Hematopoietic multipotent progenitor cell treated with erythropoietin and hydrocortisone succinate and interleukin-3 and kit ligand, for 4 days (in vitro differentiated cells): ENCODE data around the gene SGK2.

ENCODE experiments used
- DNase-seq: peaks from one replicate; pipeline ENCODE4 v3.0.0-alpha.2; 2015

SGK2 gene

DNA sequence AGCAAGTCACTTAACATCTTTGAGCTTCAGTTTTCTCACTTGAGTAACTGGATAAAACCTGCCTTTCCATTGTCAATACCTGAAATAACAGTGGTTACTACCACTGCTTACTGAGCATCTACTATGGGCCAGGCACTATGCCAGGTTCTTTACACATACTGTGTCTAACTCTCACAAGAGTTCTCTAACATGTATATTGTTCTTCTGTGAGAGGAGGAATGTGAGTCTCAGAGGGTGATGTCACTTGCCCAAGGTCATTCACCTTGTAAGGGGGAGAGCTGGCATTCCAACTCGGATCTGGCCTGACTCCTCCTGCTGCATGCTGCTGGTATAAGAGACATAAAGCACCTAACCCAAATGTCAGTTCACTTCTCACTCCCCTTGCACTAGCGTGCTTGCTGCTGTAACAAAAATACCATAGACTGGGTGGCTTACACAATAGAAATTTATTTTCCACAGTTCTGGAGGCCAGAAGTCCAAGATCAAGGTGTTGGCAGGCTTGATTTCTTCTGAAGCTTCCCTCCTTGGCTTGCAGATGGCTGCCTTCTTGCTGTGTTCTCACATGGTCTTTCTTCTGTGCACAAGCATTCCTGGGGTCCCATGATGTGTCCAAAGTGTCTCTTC, 21.9 kb upstream of the SGK2 start:
- DNase-seq, result no peak

- DNase-seq, result peak; percentile 64
Observed at GRCh38 chr20:43537921-43538877, 20.6 kb upstream of the SGK2 start.

- no peak for DNase-seq
Observed at GRCh38 chr20:43538878-43539700, 19.7 kb upstream of the SGK2 start.

GRCh38 chr20:43539975-43540672, 18.7 kb upstream of the SGK2 start:
- DNase-seq, result no peak

- no peak for DNase-seq
Observed at GRCh38 chr20:43540673-43541060, 18.2 kb upstream of the SGK2 start.

DNA sequence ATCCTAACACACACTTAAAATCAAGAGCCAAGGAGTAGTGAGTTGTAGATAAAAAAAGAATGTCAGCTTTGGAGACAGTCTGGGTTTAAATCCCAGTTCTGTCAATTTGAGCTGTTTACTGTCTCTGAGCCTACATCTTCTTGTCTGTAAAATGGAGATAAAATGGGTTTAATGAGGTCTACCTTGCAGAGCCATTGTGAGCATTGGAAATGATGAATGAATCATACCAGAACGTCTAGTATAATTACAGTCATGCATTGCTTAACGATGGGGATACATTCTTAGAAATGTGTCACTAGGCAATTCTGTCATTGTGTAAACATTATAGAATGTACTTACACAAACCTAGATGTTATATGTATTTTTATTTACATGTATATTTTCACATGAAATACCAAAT, 17.6 kb upstream of the SGK2 start:
- no peak for DNase-seq

- DNase-seq, result no peak
Observed at GRCh38 chr20:43542161-43542560, 16.7 kb upstream of the SGK2 start.

- no peak for DNase-seq
Observed at GRCh38 chr20:43542674-43543073, 16.2 kb upstream of the SGK2 start.

GRCh38 chr20:43543138-43543537, 15.7 kb upstream of the SGK2 start:
- DNase-seq, result no peak

GRCh38 chr20:43544501-43544900, 14.3 kb upstream of the SGK2 start:
- DNase-seq, result no peak

- DNase-seq, result no peak
Observed at GRCh38 chr20:43545837-43546578, 12.8 kb upstream of the SGK2 start.

GRCh38 chr20:43548273-43548880, 10.4 kb upstream of the SGK2 start:
- no peak for DNase-seq

DNA sequence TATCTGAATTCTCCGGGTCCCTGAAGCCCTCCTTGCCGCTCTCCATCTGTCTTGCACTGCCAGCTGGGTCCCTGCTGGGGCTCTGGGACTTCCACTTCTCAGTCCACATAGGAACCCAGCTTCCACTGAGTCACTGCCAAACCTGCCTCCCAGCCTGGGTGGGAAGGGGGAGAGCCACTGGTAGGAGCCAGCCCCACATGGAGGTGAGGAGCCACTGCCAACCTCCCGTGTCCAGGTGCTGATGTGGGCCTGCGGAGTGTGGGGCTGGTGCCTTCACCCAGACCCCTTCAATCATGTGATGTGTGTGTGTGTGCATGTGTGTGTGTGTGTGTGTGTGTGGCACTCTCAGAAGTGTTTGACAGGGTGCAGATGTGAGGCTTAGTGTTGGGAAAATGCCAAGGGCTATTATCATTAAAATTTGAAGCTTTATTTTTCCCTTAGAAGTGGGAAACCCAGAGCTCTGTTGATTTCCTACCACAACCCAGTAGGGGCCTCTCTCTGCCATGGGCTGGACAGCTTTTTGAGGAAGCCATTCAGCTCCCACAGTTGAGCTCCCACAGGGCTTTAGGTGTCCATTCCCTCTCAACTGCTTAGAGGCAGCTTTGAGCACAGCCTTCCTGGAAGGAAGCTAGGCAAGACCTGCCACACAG, 9.3 kb upstream of the SGK2 start:
- peak; percentile 21 for DNase-seq

DNA sequence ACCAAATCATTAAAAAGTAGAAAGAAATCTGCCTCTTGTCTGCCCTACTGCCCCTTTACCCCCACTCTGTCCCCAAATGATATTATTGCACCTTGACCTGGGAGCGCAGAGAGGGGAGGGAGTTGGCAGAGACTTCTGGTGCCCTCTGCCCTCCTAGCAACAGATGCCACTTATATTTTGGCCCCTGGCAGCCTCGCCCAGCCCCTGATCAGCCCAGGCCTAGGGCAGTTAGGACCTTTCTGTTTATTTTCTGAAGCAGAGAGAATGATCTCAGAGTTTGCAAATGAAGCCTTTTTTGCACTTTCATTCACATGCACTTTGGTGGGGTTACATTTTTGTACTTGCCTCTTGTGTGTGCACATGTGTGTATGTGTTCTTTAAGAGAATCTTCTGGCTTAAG, 8.4 kb upstream of the SGK2 start:
- no peak for DNase-seq

- DNase-seq, result no peak
Observed at GRCh38 chr20:43554369-43554768, 4.5 kb upstream of the SGK2 start.

DNA sequence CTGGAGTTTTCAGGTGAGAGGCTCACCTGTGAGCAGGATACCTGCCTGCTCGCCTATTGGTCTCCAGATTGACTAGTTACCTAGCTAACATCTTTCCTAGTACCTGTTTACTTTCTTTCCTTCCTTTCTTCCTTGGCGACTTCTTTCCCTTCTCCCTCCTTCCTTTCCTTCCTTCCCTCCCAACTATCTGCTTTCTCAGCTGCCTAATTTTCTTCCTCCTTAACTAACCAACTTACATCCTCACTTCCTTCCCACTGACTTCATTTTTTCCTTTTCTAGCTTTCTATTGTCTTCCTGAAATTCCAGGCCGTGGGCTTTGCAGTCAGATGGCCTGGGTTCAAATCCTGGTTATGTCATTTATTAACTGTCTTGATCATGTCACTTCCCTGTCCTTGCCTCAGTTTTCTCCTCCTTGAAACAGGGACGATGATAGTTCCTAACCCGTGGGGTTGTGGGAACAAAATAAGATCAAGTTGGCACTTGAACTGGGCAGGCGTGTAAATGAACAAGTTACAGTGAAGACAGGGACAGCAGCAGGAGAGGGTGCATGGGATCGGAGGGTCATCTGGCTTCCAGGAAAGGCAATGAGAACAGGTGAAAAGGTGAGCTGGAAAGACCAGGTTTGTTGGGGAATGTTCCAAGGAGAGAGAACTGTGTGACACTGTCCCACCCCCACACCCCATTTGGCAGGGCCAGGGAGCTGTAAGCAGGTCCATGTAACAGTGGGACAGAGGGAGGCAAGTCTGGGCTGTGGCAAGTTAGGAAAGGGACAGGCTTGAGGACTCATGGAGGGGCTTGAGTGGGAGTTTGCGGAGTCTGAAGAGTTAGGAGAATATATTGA, 540 bp downstream of the SGK2 start:
- no peak for DNase-seq

GRCh38 chr20:43560974-43561373, 2.1 kb downstream of the SGK2 start:
- DNase-seq, result no peak

DNA sequence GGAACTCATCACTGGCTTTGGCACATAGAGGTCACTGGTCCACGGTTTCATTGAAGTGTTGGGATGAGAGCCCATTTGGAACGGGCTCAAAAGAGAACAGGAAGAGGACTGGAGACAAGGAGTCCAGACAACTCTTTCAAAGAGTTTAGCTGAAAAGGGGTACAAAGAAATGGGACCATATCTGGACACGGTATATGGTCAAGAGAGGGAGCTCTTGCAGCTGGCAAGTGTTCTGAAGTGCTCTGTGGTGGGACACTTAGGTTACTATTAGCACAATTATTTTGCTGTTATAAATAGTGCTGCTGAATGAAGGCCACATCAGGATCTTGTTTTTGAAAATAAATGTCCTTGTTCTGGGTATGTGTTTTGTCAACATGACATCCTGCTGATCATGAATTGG, 4.6 kb downstream of the SGK2 start:
- DNase-seq, result peak; percentile 55

GRCh38 chr20:43563991-43564390, 5.2 kb downstream of the SGK2 start:
- no peak for DNase-seq

DNA sequence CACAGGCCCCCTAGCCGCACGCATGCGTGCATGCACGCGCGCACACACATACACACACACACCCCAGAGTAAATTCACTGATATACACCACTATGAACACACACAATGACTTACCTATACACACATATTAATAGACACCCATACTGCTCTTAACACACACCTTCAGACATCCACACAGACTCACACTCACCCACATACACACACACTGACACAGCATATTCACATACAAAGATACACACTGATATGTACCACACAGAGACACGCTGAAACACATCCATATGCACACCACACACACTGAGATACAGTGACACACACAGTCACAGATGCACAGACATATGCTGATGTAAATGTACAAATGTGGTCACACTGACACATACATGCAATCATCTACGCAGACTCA, 5.6 kb downstream of the SGK2 start:
- no peak for DNase-seq
